ENCODE results near the gene GPATCH8.

DNA sequence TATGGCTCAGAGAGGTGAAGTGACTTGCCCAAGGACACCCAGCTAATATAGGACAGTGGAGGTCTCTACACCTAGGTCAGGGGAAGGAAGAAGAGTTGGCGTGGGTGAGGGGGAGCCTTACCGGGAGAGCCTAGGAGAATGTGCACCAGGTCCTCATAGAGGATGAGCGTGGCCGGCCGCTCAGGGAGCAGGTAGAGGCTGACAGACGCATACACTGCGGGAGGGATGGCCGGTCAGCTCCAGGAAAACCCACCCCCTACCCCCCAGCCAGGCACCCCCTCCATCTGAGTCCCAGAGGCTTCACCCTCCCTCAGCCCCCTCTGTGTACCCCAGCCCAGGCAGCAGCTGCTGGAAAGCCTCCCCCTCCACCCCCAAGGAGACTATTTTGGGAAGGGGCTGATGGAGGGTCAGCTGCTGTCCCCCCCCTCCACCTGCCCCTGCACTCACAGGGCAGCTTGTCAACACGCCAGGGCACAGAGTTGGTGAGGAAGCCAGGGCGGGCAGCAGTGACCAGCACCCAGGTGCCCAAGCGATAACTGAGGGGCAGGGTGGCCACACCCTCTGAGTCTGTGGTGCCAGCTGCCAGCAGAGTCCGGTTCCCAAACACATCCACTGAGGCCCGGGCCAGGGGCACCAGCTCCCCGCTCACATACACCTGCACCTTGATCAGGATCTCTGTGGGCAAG lies 143.6 kb downstream of the GPATCH8 start:
- TF ChIP-seq ZNF274 (IDR thresholded peaks at IDR 0.05; ENCODE audit: low read depth, low read length) (no peak), SUZ12 (IDR thresholded peaks at IDR 0.05; ENCODE audit: extremely low read depth, insufficient read depth, insufficient read length) (no peak), YY1 (IDR thresholded peaks at IDR 0.05; ENCODE audit: insufficient read depth, insufficient read length) (no peak)

All from NT2/D1 (cell line).